OCI-LY7 (cell line): ENCODE measurements around the gene TAF1C.

ENCODE experiments used
- CTCF ChIP-seq: fragments of 200-600 bp; sonication (generic); conservative IDR thresholded peaks from 2 replicates; pipeline ENCODE4 v1.5.1; 2014; ENCODE audit warnings: mild to moderate bottlenecking, antibody characterized with exemption, low read length, moderate library complexity, mixed read lengths
- EZH2phosphoT487 ChIP-seq: fragments of 200-600 bp; sonication (generic); IDR thresholded peaks from 2 replicates; pipeline ENCODE4 v1.6.1; 2018; ENCODE audit warnings: low read depth, borderline replicate concordance, mild to moderate bottlenecking, mixed run types, antibody characterized with exemption, low read length, moderate library complexity, mixed read lengths

DNA sequence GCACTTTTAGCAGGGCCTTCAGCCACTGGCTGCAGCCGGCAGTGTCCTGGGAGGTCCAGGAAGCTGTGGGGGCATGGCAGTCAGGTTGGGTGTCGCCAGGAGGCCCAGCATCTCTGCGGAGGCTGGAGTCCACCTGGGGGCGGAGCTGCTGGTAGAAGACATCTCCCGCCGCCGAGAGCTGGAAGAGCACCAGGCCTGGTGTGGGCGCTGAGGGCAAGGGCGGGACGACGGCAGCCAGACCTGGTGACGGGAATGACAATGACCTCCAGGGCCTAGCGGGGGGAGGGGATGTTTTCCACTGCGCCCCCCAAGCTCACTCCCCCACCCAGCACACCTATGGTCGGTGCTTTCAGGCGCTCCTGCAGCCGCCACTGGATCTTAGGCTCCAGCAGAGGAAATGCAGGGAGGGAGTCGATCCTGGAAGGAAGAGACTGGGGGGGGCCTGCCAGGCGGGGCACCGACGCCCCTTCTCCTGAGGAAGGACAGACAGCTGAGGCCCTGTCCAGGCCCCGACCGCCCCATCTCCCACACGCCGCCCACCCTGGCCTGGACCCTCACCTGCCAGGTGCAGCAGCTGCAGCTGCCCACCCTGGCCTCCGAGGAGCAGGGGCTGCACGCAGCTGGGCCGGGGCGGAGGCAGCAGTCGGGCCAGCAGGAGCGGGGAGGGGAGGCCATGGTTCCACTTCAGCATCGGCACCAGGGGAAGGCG, 7.1 kb downstream of the TAF1C start:
- TF ChIP-seq CTCF (no peak), EZH2phosphoT487 (no peak)
